GM19372 (cell line): Measurements from ENCODE around the gene ANKS1A.

Experiments
- ATAC-seq: cut with Tn5 transposase; IDR thresholded peaks from one replicate; pipeline ENCODE4 v1.9.1; 2021; ENCODE audit warnings: mild to moderate bottlenecking, low read depth, moderate library complexity; ENCODE audit not compliant: unreplicated experiment

Gene ANKS1A

DNA sequence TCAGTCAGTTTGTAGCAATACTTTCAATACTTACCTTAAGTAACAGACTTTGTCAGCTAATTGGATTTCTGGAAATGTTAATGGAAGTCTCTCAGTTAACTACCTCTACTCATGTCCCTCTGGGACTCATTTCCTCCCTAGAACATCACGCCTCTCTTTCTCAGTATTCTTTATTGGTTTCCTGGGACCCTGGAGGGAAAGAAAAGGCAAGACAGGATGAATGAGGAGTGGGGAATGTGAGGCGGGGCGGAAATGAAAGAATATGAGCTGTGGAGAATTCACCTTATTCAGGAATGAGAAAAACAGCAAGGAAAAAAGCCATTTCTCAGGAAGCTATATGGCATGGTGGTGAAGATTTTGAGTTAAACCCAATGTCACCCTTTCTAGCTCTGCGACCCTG is 62.7 kb downstream of the ANKS1A start:
- ATAC-seq = no peak

DNA sequence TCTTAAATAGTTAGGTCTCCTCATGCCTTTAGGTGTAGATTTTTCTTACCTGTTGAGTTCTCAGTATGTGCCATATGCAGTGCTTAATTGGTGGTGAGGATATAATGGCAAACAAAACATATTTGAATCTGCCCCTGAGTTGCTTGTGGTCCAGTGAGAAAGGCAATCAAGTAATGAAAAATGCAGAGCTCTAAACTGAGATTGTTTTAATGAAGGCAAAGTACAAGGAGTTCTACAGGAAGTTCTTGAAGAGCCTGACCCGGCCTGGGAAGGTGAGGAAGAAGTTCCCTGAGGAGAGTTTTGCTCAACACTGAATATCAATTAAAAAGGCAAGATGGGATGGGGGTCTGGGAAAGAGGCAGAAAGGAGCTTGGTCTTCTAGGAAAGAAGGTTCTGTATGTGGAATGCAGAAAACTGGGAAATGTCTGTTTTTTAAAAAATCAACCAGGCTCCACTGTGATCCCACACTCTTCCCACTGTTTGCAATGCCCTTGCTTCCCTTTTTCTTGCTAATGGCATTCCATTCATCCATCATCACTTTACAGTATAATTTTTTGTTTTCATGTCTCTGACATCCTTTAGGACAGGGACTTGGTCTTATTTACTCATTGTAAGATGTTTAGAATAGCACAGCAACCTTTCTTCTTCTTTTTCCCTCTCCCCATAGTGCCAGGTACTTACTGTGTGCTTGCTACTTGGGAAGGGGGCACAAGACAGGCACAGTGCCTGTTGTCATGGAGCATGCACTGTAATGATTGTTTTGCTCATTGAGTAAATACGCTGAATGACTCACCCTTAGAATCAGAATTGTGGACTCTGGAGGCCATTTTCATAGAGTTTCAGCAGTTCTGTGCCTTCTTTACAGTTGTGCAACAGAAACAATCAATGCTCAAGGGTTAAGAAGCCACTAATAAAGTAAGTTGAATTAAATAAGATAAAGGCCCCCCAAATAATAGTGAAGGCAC is 64.3 kb downstream of the ANKS1A start:
- ATAC-seq = no peak

DNA sequence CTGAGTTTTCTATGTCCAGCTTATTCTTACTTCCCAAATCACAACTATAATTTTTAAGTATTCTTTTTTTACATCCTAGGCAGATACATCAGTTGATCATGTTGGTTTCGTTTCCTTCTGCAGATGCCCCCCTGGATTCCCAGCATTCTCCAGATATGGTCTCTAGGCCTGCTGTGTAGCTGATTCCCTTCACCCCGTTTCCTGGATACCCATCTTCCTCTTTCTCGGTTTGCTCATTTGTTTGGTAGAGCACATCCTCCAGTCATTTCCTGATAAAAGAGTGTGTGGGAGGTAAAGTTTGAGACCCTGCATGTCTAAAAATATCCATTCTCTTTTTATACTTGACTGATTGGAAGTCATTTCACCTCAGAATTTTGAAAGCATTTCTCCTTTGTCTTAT is 66.4 kb downstream of the ANKS1A start:
- no peak for ATAC-seq

DNA sequence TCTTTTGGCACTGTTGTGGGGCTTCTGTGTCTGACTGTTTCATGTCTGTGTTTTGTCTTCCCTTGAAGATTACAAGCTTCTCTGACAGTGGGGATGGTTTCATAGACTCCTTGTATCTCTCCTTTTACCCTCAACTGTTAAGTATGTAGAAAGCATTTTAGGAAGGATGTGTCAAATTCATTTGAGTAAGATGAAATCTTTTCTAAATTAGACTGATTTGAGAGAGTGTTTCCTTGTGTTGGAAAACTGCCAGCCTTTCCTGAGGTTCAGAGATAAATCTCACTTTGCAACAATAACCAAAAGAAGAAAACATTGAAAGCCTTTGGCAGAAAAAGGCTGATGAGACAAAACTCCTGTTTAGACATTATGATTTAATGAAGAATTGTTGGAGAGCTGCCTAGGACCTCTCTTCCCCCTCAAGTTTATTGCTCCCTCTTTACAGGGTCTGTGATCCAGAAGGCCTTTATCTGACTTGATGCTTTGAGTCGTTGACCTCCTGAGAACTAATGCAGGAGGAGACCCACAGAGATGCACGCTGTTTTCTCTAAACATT is 68.3 kb downstream of the ANKS1A start:
- no peak for ATAC-seq

DNA sequence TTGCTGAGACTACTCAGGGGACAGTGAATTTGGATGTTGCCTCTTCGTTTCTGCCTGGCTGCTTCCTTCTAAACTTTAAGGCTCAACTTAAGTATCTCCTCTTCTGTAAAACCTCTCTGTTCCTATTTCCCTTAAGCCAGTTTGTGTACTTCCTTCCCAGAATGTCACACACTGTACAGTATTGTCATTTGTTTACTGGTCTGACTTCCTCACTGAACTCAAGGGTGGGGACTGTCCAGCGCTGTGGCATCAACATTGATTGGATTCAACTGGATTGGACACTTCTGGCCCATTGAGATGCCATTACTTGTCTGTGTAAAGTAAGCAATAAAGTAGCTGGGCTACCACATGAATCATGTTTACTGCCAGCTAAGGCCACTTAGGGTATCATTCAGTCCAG is 69.7 kb downstream of the ANKS1A start:
- no peak for ATAC-seq

DNA sequence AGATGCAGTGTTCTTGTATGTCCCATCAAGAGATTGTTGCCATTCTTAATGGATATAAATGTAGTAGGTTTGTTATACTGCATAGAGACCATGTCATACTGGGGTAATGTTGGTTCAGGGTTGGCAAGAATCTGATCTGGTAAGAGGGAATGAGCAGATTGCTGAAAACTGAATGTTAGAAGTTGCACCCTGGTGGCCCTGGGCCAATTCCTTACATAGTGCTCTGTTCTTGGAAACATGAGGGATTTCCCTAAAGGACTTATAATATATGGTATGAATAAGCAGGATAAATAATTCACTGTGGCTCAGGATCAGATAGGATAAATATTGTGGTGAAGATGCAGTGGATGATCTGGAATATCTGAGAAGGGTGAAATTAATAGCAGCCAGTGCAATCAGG is 70.2 kb downstream of the ANKS1A start:
- ATAC-seq = no peak

DNA sequence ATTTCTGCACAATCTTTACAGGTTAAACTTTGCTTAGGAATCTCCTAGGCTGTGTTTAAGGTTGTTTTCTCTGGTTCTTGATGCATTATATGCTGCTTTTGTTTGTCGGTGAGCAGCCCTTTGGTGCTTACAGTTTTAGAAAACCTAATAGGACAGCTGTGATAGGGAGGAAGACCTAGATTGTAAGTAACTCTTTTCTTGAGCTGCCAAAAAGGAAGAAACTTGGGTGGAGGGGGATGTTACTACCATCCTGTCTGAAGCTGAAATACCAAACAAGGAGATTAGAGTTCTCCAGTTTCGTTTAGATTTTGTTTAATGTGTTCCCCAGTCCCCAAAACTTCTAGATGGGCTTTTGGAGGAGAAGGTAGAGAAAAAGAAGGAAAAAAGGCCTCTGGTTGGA is 72.0 kb downstream of the ANKS1A start:
- no peak for ATAC-seq

DNA sequence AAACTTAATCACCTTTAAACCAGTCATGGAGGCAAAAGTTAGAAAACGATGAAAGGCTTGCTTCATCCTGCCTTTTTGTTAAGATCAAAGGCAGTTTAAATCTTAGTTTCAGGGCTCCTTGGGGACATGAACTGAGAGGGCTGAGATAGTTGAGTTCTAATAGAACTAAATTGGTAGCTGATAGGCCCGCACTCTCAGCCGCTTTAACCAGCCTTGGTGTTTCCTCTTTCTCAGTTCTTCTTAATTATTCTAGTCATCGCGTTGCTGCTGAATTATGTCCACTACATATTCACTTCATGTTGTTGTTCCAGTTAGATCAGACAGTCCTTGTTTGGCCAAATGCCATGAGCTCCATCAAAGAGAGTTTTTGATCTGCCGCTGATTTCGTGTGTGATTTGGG is 72.5 kb downstream of the ANKS1A start:
- no peak for ATAC-seq

DNA sequence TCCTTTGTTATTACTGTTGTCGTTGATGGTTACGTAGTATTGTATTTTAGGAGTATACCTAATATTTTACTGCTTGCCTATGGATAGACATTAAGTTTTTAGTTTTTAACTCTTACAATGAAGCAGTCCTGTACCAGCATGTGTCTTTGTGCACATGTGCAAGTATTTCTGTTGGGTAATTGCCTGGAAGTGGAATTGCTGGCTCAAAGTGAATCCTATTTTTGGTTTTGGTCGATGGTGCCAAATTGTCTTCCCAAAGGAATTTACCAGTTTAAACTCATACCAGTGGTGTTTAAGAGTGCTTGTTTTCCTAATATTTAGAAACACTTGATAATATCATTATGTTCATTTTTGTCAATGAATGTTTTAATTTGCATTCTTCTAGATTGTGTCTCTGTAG is 75.5 kb downstream of the ANKS1A start:
- no peak for ATAC-seq

DNA sequence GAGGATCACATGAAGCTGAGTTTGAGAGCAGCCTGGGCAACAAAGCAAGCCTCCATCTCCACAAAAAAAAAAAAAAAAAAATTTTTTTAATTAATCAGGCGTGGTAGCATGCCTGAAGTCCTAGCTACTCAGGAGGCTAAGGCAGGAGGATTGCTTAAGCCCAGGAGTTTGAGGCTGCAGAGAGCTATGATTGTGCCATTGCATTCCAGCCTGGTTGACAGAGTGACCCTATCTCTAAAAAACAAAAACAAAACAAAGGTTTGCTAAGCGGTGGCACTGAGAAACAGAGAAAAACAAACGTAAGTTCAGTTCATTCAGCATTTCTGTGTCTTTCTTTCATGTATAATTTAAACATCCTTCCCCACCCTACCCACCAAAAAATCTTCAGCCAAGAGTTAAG is 78.4 kb downstream of the ANKS1A start:
- no peak for ATAC-seq

DNA sequence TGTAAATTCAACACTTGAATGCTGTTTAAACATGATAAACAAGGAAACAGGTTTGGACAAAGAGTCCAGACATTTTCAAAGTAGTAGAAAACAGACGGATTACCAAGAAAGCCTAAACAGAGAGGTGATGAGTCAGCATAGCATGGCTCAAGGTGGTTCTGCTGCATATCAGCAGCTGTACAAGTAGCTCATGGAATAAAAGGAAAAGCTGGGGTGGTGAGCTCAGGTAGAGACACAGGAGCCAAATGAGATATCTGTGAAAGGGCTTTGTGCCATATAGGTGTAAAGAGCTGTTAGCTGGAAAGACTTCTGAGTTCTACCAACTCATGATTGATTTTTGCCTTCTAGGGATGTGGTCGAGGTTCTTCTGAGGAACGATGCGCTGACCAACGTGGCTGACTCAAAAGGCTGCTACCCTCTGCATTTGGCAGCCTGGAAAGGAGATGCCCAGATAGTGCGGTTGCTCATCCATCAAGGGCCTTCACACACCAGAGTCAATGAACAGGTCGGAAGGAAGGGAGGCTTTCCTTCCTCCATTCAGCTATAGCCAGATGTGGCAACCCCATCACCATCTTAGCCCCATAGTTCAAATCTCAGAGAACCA is 80.7 kb downstream of the ANKS1A start:
- ATAC-seq = no peak

DNA sequence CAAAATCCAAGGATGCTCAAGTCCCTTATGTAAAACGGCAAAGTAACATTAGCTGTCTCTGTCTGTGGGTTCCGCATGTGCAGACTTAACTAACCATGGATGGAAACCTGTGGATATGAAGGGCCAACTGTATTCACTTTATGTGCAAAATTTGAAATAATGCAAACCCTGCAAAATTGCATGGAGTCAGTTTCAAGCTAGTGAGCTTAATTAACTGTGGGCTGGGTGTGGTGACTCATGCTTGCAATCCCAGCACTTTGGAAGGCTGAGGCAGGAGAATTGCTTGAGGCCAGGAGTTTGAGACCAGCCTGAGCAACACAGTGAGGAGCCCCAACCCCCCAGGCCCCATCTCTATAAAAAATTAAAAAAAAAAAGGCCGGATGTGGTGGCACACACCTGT is 81.4 kb downstream of the ANKS1A start:
- ATAC-seq = no peak

DNA sequence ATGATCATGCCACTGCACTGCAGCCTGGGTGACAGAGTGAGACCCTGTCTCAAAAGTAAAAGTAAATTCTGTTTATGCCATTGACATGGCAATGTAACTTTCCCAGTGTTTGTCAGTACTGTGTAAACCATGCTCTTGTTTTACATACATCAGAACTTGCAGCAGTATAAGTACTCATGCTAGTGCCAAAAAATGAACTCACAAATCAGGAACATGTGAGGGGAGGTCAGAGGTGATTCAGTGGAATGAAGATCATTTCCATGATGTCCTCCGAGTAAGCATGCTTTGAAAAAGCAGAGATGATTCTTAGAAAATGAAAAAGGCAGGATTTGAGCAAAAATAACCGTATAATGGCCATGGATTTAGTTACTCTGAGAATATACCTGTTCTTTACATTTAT is 81.9 kb downstream of the ANKS1A start:
- ATAC-seq = no peak

DNA sequence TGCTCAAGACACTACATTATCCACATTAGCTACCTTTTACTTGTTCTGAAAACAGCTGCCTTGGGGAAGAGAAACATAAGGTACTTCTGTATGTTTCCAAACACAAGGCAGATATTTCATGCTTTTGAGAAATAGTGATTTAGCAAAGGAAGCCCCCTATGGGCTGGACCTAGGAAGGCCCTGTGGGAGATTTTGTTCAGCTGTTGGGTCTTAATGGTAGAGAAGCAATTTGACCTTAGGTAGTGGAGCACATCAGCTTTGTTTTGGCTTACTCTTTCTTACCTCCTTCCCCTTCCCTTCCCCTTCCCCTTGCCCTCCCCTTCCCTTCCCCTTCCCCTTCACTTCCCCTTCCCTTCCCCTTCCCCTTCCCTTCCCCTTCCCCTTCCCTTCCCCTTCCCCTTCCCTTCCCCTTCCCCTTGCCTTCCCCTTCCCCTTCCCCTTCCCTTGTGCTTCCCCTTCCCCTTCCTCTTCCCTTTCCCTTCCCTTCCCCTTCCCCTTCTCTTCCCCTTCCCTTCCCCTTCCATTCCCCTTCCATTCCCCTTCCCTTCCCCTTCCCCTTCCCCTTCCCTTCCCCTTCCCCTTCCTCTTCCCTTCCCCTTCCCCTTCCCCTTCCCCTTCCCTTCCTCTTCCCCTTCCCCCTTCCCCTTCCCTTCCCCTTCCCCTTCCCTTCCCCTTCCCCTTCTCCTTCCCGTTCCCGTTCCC is 84.6 kb downstream of the ANKS1A start:
- ATAC-seq = no peak

DNA sequence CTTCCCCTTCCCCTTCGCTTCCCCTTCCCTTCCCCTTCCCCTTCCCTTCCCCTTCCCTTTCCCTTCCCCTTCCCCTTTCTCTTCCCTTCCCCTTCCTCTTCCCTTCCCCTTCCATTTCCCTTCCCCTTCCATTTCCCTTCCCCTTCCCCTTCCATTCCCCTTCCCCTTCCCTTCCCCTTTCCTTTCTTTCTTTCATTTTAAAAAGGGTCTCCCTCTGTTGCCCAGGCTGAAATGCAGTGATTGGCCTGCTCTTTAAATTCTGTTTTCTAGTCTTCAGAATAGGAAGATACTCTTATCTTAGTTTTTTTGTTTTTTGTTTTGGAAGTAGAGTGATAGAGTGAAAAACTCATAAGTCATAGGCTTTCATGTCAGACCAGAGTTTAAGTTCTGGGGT is 85.2 kb downstream of the ANKS1A start:
- ATAC-seq = no peak

DNA sequence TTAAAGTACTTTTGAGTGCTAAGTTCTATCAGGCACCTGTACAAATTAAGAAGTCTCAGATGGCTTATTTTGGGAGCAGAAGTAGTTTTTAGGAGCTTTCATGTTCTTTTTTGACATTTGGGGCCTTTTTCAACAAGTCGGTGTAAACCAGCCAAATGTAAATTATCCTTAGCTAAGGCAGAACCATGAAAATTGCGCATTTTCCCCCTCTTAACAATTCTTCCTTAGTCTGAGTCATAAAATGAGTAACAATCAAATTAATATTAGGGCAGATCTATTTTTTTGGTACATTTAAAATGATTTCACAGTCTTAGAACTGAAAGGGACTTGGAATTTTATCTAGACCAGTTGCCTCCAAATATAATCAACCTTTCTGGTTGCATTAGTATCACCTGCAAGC is 87.2 kb downstream of the ANKS1A start:
- ATAC-seq = no peak

DNA sequence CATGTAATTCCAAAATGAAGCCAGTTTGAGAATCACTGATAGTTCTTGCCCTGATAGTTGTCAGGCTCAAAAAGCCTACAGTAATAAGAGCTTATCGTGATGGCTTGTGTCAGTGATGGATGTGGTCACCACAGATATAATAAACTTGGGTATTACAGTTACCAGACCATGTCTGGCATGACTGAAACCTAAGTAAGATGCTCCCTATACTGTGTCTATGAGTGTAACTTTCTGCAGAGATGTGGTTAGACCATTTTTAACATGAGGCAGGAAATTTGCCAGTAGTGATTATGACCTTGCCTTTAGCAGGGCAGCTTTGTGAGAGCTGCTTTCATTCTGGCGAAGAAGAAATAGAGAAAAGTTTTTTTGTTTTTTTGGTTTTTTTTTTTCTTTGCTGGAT is 90.2 kb downstream of the ANKS1A start:
- no peak for ATAC-seq

DNA sequence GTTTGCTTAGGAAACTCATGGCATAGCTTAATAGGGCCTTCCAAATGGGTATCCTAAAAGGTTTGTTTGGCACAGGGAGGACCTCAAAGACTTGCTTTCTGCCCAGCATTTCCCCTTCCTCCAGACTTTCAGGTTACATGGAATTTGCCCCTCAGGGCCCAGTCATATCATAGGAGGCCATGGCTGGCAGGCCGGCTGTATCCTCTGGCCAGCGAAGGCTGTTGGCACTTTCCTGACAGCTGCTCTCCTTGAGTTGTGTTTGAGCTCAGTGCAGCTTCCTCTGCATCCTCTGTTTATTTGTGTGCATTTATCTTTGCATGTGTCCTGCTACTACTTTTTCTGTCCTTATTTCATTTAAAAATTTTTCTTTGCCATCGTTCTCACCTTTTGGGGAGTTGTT is 90.9 kb downstream of the ANKS1A start:
- ATAC-seq = no peak

DNA sequence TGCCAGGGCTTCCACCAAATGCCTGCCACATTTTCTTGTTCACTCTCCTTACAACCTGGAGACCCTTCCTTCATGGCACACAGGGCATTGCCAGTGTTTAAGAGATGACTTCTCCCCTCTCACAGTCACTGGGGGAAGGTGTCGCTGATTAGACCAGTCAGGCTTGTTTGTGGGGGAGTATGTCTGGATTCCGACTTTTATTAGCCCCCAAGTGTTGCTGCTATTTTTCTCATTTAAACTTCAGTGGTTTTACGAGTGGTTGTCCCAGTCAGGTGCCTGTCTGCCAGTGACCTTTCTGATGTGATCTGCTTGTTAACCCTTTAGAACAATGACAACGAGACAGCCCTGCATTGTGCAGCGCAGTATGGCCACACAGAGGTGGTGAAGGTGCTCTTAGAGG is 92.3 kb downstream of the ANKS1A start:
- ATAC-seq = no peak

DNA sequence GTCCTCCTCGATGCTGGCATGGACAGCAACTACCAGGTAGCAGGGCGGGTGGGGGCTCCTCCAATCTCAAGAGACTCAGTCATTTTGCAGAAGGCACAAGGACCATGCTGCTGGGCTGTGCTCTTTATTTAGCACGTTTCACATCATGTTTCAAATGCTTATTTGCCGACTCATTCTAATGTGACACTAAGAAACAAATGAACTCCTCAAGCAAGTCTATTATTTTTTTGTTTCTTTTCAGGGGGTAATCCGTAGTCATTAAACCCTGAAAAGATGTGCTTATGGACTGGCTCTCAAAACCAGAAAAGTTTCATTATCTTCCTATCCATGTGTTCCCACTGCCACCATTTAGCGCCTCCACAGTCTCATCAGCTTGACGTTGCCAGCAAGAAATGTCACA is 92.9 kb downstream of the ANKS1A start:
- ATAC-seq = no peak

DNA sequence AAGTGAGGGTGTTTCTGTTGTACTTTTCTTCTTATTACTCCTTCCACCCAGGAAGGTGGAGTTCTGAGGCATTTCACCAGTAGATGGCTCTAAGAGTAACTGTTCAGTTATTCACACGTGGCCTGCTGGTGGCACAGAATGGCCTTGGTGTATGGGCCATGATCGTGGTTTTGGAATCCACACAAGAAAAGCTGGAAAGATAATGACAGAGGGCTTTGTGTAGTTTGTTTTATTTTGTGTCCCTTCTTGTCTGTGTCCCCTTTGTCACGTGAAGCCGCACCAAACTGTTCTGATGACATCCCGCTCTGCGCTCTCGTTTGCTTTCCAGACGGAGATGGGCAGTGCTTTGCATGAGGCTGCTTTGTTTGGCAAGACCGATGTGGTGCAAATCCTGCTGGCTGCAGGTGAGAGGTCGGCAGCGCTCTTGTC is 93.4 kb downstream of the ANKS1A start:
- no peak for ATAC-seq
